Transverse colon (tissue), 4 donors: Measurements from ENCODE around the gene ACSL1.

Experiments
- EP300 ChIP-seq: sonication (generic); formaldehyde crosslinking; IDR thresholded peaks from one replicate; pipeline ENCODE4 v1.6.1; 2017; ENCODE audit warnings: antibody characterized with exemption, low read depth
- POLR2A ChIP-seq: fragments of 450-650 bp; IDR thresholded peaks from one replicate; pipeline ENCODE4 v1.6.1; 2016; ENCODE audit warnings: antibody characterized with exemption, mild to moderate bottlenecking, moderate library complexity
- POLR2AphosphoS5 ChIP-seq, 3 donors: sonication (generic); formaldehyde crosslinking; IDR thresholded peaks; one replicate each; pipeline ENCODE4 v1.6.1; 2016; ENCODE audit warnings: antibody characterized with exemption in 3 of 3
- TF ChIP-seq, protein P1 (sequence below), 5 experiments: fragments of 200-600 bp in 3 of 5; fragments of 450-650 bp in 2 of 5; sonication (generic) in 3 of 5; IDR thresholded peaks; 1 replicate in 2 of 5; 2 replicates in 3 of 5; pipeline ENCODE4 v1.5.1; 2016 to 2017; ENCODE audit warnings: antibody characterized with exemption in 5 of 5, inconsistent platforms in 3 of 5, mild to moderate bottlenecking in 2 of 5, moderate library complexity in 1 of 5

DNA sequence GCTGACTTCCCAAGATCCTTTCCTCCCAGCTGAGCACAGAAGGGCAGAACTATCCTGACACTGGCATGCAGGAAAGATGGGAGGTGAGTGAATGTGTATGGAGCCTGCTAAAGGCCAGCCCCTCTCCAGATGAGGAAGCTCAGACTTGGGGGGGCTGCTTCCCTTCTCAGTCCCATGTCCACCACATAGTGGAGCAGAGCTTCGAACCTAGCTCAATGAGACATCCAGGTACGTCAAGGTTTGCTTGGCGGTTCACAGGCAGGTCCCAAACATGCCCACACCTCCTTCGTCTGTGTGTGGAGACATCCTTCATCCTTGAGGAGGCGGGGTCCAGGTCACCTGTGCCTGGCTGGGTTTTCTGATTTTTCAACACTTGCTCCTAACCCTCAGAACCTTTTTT lies 31.3 kb downstream of the ACSL1 start:
- TF ChIP-seq, protein P1, sequence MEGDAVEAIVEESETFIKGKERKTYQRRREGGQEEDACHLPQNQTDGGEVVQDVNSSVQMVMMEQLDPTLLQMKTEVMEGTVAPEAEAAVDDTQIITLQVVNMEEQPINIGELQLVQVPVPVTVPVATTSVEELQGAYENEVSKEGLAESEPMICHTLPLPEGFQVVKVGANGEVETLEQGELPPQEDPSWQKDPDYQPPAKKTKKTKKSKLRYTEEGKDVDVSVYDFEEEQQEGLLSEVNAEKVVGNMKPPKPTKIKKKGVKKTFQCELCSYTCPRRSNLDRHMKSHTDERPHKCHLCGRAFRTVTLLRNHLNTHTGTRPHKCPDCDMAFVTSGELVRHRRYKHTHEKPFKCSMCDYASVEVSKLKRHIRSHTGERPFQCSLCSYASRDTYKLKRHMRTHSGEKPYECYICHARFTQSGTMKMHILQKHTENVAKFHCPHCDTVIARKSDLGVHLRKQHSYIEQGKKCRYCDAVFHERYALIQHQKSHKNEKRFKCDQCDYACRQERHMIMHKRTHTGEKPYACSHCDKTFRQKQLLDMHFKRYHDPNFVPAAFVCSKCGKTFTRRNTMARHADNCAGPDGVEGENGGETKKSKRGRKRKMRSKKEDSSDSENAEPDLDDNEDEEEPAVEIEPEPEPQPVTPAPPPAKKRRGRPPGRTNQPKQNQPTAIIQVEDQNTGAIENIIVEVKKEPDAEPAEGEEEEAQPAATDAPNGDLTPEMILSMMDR (IDR thresholded peaks at IDR 0.05): no peak
- TF ChIP-seq EP300 (no peak), POLR2AphosphoS5 (IDR thresholded peaks at IDR 0.05) (no peak), POLR2A (no peak)
